Endometrium (tissue), 2 donors: ENCODE measurements around the gene EHD3.

Experiments
- FAIRE-seq: peaks from 2 replicates; lab custom pipeline; 2012; peaks lifted over from hg19 to GRCh38; lab: Jason Lieb, UNC
- donor health status: control.
- donor health status: control.

Gene EHD3

GRCh38 chr2:31233741-31234682 is at the start of gene EHD3:
Gene EHD3, plus strand, starts transcription at chr2:31234152. Its CDS starts 470 bp downstream, at chr2:31234622.
- peak; percentile 55 for FAIRE-seq

GRCh38 chr2:31187166-31187565 is 46.8 kb upstream of the EHD3 start:
- FAIRE-seq = no peak

- FAIRE-seq = no peak
Observed at GRCh38 chr2:31188131-31188530, 45.8 kb upstream of the EHD3 start.

GRCh38 chr2:31189141-31189540 is 44.8 kb upstream of the EHD3 start:
- FAIRE-seq = no peak

- no peak for FAIRE-seq
Observed at GRCh38 chr2:31190188-31190587, 43.8 kb upstream of the EHD3 start.

- no peak for FAIRE-seq
Observed at GRCh38 chr2:31191931-31192330, 42.0 kb upstream of the EHD3 start.

GRCh38 chr2:31192396-31192795 is 41.6 kb upstream of the EHD3 start:
- FAIRE-seq = no peak

GRCh38 chr2:31192851-31193392 is 41.0 kb upstream of the EHD3 start:
- no peak for FAIRE-seq

- FAIRE-seq = no peak
Observed at GRCh38 chr2:31193806-31194205, 40.1 kb upstream of the EHD3 start.

- FAIRE-seq = no peak
Observed at GRCh38 chr2:31196622-31197021, 37.3 kb upstream of the EHD3 start.

- FAIRE-seq = no peak
Observed at GRCh38 chr2:31197166-31197565, 36.8 kb upstream of the EHD3 start.

GRCh38 chr2:31197669-31198068 is 36.3 kb upstream of the EHD3 start:
- FAIRE-seq = no peak

- no peak for FAIRE-seq
Observed at GRCh38 chr2:31199206-31199605, 34.7 kb upstream of the EHD3 start.

- no peak for FAIRE-seq
Observed at GRCh38 chr2:31200972-31201371, 33.0 kb upstream of the EHD3 start.

- no peak for FAIRE-seq
Observed at GRCh38 chr2:31202041-31202440, 31.9 kb upstream of the EHD3 start.

GRCh38 chr2:31202833-31203232 is 31.1 kb upstream of the EHD3 start:
- FAIRE-seq = no peak

- no peak for FAIRE-seq
Observed at GRCh38 chr2:31203916-31204315, 30.0 kb upstream of the EHD3 start.

GRCh38 chr2:31204783-31205182 is 29.2 kb upstream of the EHD3 start:
- FAIRE-seq = no peak

- no peak for FAIRE-seq
Observed at GRCh38 chr2:31205186-31205585, 28.8 kb upstream of the EHD3 start.

- no peak for FAIRE-seq
Observed at GRCh38 chr2:31205613-31206012, 28.3 kb upstream of the EHD3 start.

GRCh38 chr2:31207790-31208189 is 26.2 kb upstream of the EHD3 start:
- no peak for FAIRE-seq

GRCh38 chr2:31208240-31208639 is 25.7 kb upstream of the EHD3 start:
- FAIRE-seq = no peak

- FAIRE-seq = no peak
Observed at GRCh38 chr2:31212659-31213600, 21.0 kb upstream of the EHD3 start.
